HCT116 (cell line): ENCODE results near the gene BRSK1.

Experiments
- EZH2phosphoT487 ChIP-seq: fragments of 200-600 bp; IDR thresholded peaks from 2 replicates; pipeline ENCODE4 v1.6.1; 2018; ENCODE audit warnings: antibody characterized with exemption, borderline replicate concordance
- POLR2A ChIP-seq: IDR thresholded peaks from 2 replicates; pipeline ENCODE4 v1.7.0; 2011; ENCODE audit warnings: borderline replicate concordance; ENCODE audit not compliant: insufficient read depth, insufficient read length; ENCODE audit errors: extremely low read depth
- POLR2AphosphoS5 ChIP-seq: IDR thresholded peaks from 2 replicates; pipeline ENCODE4 v1.6.1; 2011; ENCODE audit warnings: mild to moderate bottlenecking, low read depth, low read length, moderate library complexity
- RAD21 ChIP-seq: IDR thresholded peaks from 2 replicates; pipeline ENCODE4 v1.6.1; 2012; ENCODE audit warnings: low read depth, mild to moderate bottlenecking
- TF ChIP-seq, protein P1 (sequence below), 3 experiments: fragments of 200-600 bp in 1 of 3; sonication (generic) in 1 of 3; IDR thresholded peaks in 2 of 3; conservative IDR thresholded peaks in 1 of 3; 2 replicates each; pipeline ENCODE4 v1.5.1; 2012 to 2017; ENCODE audit warnings: low read depth in 2 of 3, low read length in 2 of 3, antibody characterized with exemption in 1 of 3, borderline replicate concordance in 1 of 3, control low read depth in 1 of 3, mild to moderate bottlenecking in 1 of 3, mixed read lengths in 1 of 3, mixed run types in 1 of 3, moderate library complexity in 1 of 3; ENCODE audit not compliant: insufficient read depth in 1 of 3

DNA sequence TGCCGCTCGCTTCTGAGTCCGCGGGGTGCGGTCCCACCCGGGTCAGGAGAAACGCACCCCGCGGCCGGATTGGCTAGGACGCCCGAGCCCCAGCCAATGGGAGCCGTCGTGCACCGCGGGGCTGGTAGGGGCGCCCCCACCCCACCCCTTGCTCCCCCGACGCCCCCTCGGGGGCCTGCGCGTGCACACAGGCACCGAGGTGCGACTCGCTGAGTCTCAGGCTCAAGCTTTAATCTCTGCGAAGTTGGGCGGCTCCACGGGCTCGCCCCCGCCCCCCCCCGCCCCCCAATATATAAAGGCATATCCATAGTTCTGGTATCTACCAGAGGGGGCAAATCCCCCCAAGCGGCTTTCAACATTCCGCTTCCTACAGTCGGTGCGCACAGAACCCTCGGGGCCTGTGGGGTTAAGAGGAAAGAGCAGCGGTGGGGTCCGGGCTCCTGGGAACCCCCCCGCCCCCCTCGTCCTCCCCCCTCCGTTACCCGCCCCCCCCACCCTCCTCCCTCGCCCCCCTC, 71.0 kb downstream of the BRSK1 start, which contains the start of gene COX6B2:
- TF ChIP-seq, protein P1, sequence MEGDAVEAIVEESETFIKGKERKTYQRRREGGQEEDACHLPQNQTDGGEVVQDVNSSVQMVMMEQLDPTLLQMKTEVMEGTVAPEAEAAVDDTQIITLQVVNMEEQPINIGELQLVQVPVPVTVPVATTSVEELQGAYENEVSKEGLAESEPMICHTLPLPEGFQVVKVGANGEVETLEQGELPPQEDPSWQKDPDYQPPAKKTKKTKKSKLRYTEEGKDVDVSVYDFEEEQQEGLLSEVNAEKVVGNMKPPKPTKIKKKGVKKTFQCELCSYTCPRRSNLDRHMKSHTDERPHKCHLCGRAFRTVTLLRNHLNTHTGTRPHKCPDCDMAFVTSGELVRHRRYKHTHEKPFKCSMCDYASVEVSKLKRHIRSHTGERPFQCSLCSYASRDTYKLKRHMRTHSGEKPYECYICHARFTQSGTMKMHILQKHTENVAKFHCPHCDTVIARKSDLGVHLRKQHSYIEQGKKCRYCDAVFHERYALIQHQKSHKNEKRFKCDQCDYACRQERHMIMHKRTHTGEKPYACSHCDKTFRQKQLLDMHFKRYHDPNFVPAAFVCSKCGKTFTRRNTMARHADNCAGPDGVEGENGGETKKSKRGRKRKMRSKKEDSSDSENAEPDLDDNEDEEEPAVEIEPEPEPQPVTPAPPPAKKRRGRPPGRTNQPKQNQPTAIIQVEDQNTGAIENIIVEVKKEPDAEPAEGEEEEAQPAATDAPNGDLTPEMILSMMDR (IDR thresholded peaks at IDR 0.05 in 2 of 3, conservative IDR thresholded peaks at IDR 0.05 in 1 of 3; ENCODE audit: borderline replicate concordance in 1 of 3, insufficient read depth in 1 of 3, low read depth in 2 of 3, low read length in 2 of 3): no peak
- TF ChIP-seq POLR2A (no peak), EZH2phosphoT487 (no peak), RAD21 (no peak), POLR2AphosphoS5 (no peak)
